Lower leg skin (tissue), 3 donors: ENCODE measurements around the gene RIIAD1.

Source experiments
- CTCF ChIP-seq, 3 donors: fragments of 450-650 bp; IDR thresholded peaks; one replicate each; pipeline ENCODE4 v1.5.1; 2016; ENCODE audit warnings: antibody characterized with exemption in 3 of 3, mild to moderate bottlenecking in 3 of 3, moderate library complexity in 2 of 3
- POLR2A ChIP-seq, 2 donors: fragments of 450-650 bp; IDR thresholded peaks; one replicate each; pipeline ENCODE4 v1.6.1; 2016 to 2017; ENCODE audit warnings: antibody characterized with exemption in 2 of 2, mild to moderate bottlenecking in 1 of 2, moderate library complexity in 1 of 2

- no peak for TF ChIP-seq POLR2A (IDR thresholded peaks at IDR 0.05)
- TF ChIP-seq CTCF (IDR thresholded peaks at IDR 0.05) = no peak
These were observed 11.8 kb downstream of the RIIAD1 start for GRCh38 chr1:151733126-151733525.
